Left lung (tissue), 14 donors: ENCODE data around the gene DCTPP1. TPM values are rescaled to one million over a fixed set of nuclear protein-coding genes. Genes with fewer than 3 reads are reported as not detected.
"Not testable (repeated sequence)": the region's sequence is repeated elsewhere in the genome, so short reads cannot be mapped to it uniquely, and the experiment has no call there.

Experiments used
- ATAC-seq: fragments of 200-7000 bp; cut with Tn5 transposase; one replicate; pipeline ENCODE4 v1.9.1; 2020; ENCODE audit warnings: moderate library complexity
- DNase-seq, 4 donors: peaks; one replicate each; pipeline ENCODE4 v3.0.0-alpha.2; 2013 to 2020
- H3K27ac ChIP-seq, 2 donors: fragments of 200-600 bp; sonication (generic) in 1 of 2; one replicate each; pipeline versions ENCODE4 v1.5.0 to v1.8.0; 2020 to 2021
- H3K27me3 ChIP-seq, 2 donors: fragments of 200-600 bp; sonication (generic) in 1 of 2; one replicate each; pipeline versions ENCODE4 v1.5.0 to v1.8.0; 2020 to 2021
- H3K36me3 ChIP-seq, 2 donors: fragments of 200-600 bp; sonication (generic) in 1 of 2; one replicate each; pipeline versions ENCODE4 v1.5.0 to v1.8.0; 2020 to 2021
- H3K4me1 ChIP-seq, 2 donors: fragments of 200-600 bp; one replicate each; pipeline ENCODE4 v1.8.0; 2021
- H3K4me3 ChIP-seq, 2 donors: fragments of 200-600 bp; sonication (generic) in 1 of 2; one replicate each; pipeline versions ENCODE4 v1.5.0 to v1.8.0; 2020 to 2021; ENCODE audit warnings: mild to moderate bottlenecking in 1 of 2
- H3K9me3 ChIP-seq, 2 donors: fragments of 200-600 bp; sonication (generic) in 1 of 2; one replicate each; pipeline versions ENCODE4 v1.5.0 to v1.8.0; 2020 to 2021
- CTCF ChIP-seq, 2 donors: fragments of 200-600 bp; sonication (generic) in 1 of 2; IDR thresholded peaks; one replicate each; pipeline versions ENCODE4 v1.5.0 to v1.8.0; 2021; ENCODE audit warnings: antibody characterized with exemption in 2 of 2
- intact Hi-C, 2 donors: fragments of 100-400 bp; cut with DNase I; formaldehyde crosslinking; loops; one replicate each; pipeline versions ENCODE4 v1.11.2 to v1.14.2; 2022
- long read RNA-seq, 12 donors: library from polyadenylated mRNA in 2 of 12; unstranded in 2 of 12; transcript quantifications; one replicate each; pipeline ENCODE4 v2.0.0 and lab custom pipeline, GENCODE V29; 2019 to 2026
- polyA plus RNA-seq, 6 donors: library from polyadenylated mRNA; unstranded; fragments of 120-200 nt; gene quantifications; one replicate each; pipeline ENCODE4 v1.2.1, GENCODE V29; 2013; ENCODE audit not compliant: insufficient read length in 6 of 6
- total RNA-seq, 2 donors: library from RNA; stranded (reverse); fragmentation: NEBNext Ultra II Directional; extraction: Animal tissue kit (Norgen Biotek cat#: 25700); gene quantifications; one replicate each; pipeline ENCODE4 v1.2.1, GENCODE V29; 2021
- donor health status: DM: no; HTN: yes; CAD: no.
- donor health status: DM: no; HTN: no; CAD: no.

Gene DCTPP1
- total RNA-seq (10 to 100 TPM; 26.2 to 37.4 TPM), polyA plus RNA-seq (10 to 100 TPM; 35.5 to 49.3 (median 38.0) TPM)
- long read RNA-seq, donor 1, transcript DCTPP1-204 (2 exons, 853 nt) = minor isoform, 6 of 52 reads
- long read RNA-seq, donor 1, transcript DCTPP1-201 (3 exons, 1,222 nt) = major isoform, 46 of 52 reads
- long read RNA-seq, donor 1, partial matches to known transcripts = 0 of 52 reads
- long read RNA-seq, donor 1, other reads (novel, unspliced or antisense) = 0 of 52 reads
- long read RNA-seq, donor 2, transcript DCTPP1-201 (3 exons, 1,222 nt) = major isoform, 45 of 49 reads
- long read RNA-seq, donor 2, partial matches to known transcripts = 0 of 49 reads
- long read RNA-seq, donor 2, other reads (novel, unspliced or antisense) = 0 of 49 reads
- long read RNA-seq, donor 3, transcript DCTPP1-201 (3 exons, 1,222 nt) = major isoform, 49 of 49 reads
- long read RNA-seq, donor 3, partial matches to known transcripts = 0 of 49 reads
- long read RNA-seq, donor 3, other reads (novel, unspliced or antisense) = 0 of 49 reads
- long read RNA-seq, donor 4, transcript DCTPP1-201 (3 exons, 1,222 nt) = major isoform, 47 of 55 reads
- long read RNA-seq, donor 4, partial matches to known transcripts = 0 of 55 reads
- long read RNA-seq, donor 4, other reads (novel, unspliced or antisense) = 4 of 55 reads
- long read RNA-seq, donor 5, transcript DCTPP1-204 (2 exons, 853 nt) = minor isoform, 7 of 47 reads
- long read RNA-seq, donor 5, transcript DCTPP1-201 (3 exons, 1,222 nt) = major isoform, 40 of 47 reads
- long read RNA-seq, donor 5, partial matches to known transcripts = 0 of 47 reads
- long read RNA-seq, donor 5, other reads (novel, unspliced or antisense) = 0 of 47 reads
- long read RNA-seq, donor 6, transcript DCTPP1-204 (2 exons, 853 nt) = minor isoform, 8 of 61 reads
- long read RNA-seq, donor 6, transcript DCTPP1-201 (3 exons, 1,222 nt) = major isoform, 53 of 61 reads
- long read RNA-seq, donor 6, partial matches to known transcripts = 0 of 61 reads
- long read RNA-seq, donor 6, other reads (novel, unspliced or antisense) = 0 of 61 reads
- long read RNA-seq, donor 7, transcript DCTPP1-201 (3 exons, 1,222 nt) = major isoform, 26 of 29 reads
- long read RNA-seq, donor 7, partial matches to known transcripts = 0 of 29 reads
- long read RNA-seq, donor 7, other reads (novel, unspliced or antisense) = 0 of 29 reads
- long read RNA-seq, donor 8, transcript DCTPP1-201 (3 exons, 1,222 nt) = major isoform, 35 of 39 reads
- long read RNA-seq, donor 8, partial matches to known transcripts = 0 of 39 reads
- long read RNA-seq, donor 8, other reads (novel, unspliced or antisense) = 0 of 39 reads
- long read RNA-seq, donor 9, partial matches to known transcripts = 0 of 1 reads
- long read RNA-seq, donor 9, other reads (novel, unspliced or antisense) = 0 of 1 reads
- long read RNA-seq, donor 10, transcript DCTPP1-201 (3 exons, 1,222 nt) = major isoform, 72 of 77 reads
- long read RNA-seq, donor 10, partial matches to known transcripts = 0 of 77 reads
- long read RNA-seq, donor 10, other reads (novel, unspliced or antisense) = 2 of 77 reads
- long read RNA-seq, donor 11 = 0 reads
- long read RNA-seq, donor 12, transcript DCTPP1-201 (3 exons, 1,222 nt) = major isoform, 23 of 27 reads
- long read RNA-seq, donor 12, partial matches to known transcripts = 0 of 27 reads
- long read RNA-seq, donor 12, other reads (novel, unspliced or antisense) = 0 of 27 reads

- ATAC-seq (peak; percentile 98), DNase-seq (peak; percentile 91 to 96 (median 94))
- Histone ChIP-seq H3K4me1 (peaks cover 0 to 27% of the 10 kb centered on the region in 2 donors), H3K4me3 (peak within 1 kb of the TSS; percentile 58 to 79), H3K27ac (peak within 1 kb of the TSS; percentile 37 to 71), H3K9me3 (no peaks in the 10 kb centered on the region), H3K27me3 (no peaks in the 10 kb centered on the region), H3K36me3 (peaks cover 0 to 28% of the 10 kb centered on the region in 2 donors)
- TF ChIP-seq CTCF (IDR thresholded peaks at IDR 0.05) = peak; percentile 63 to 82
- intact Hi-C loops = no loop called here
Measured at GRCh38 chr16:30429678-30430427, at the start of gene DCTPP1. TSS of gene DCTPP1 (minus strand) at chr16:30430030. CDS start at chr16:30429980, 50 bp downstream.

- H3K9me3 ChIP-seq = no peaks in the 10 kb centered on the region
- H3K4me1 ChIP-seq = peaks cover 0 to 13% of the 10 kb centered on the region in 2 donors
- no peak for TF ChIP-seq CTCF (IDR thresholded peaks at IDR 0.05)
- intact Hi-C loops = no loop called here
- H3K27me3 ChIP-seq = peaks cover 0 to 25% of the 10 kb centered on the region in 2 donors
- ATAC-seq (no peak), DNase-seq (no peak)
- no peak overlapping the region for H3K4me3 ChIP-seq
- H3K27ac ChIP-seq = no peak overlapping the region
- peaks cover 0 to 50% of the 10 kb centered on the region in 2 donors for H3K36me3 ChIP-seq
Measured at GRCh38 chr16:30478766-30479478, 49.1 kb upstream of the DCTPP1 start.

DNA sequence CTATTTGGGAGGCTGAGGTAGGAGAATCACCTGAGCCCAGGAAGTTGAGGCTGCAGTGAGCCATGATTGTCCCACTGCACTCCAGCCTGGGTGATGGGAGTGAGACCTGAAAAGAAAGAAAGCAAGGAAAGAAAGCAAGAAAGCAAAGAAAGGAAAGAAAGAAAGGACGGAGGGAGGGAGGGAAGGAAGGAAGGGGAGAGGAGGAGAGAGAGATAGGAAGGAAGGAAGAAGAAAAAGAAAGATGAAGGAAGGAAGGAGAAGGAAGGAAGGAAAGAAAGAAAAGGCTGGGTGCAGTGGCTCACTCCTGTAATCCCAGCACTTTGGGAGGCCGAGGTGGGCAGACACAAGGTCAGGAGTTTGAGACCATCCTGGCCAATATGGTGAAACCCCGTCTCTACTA lies 47.9 kb upstream of the DCTPP1 start:
- H3K4me3 ChIP-seq, intact Hi-C loops, H3K27ac ChIP-seq, H3K9me3 ChIP-seq, ATAC-seq, DNase-seq: not testable (repeated sequence)
- Histone ChIP-seq H3K4me1 (peaks cover 0 to 23% of the 10 kb centered on the region in 2 donors), H3K36me3 (peaks cover 0 to 39% of the 10 kb centered on the region in 2 donors), H3K27me3 (peaks cover 0 to 36% of the 10 kb centered on the region in 2 donors)

- Histone ChIP-seq H3K4me1 (peaks cover 0 to 29% of the 10 kb centered on the region in 2 donors), H3K27me3 (peaks cover 0 to 44% of the 10 kb centered on the region in 2 donors), H3K9me3 (no peaks in the 10 kb centered on the region), H3K27ac (no peak overlapping the region), H3K36me3 (peaks cover 0 to 31% of the 10 kb centered on the region in 2 donors), H3K4me3 (no peak overlapping the region)
- no peak for ATAC-seq
- no peak for TF ChIP-seq CTCF (IDR thresholded peaks at IDR 0.05)
- no peak for DNase-seq
- intact Hi-C loops = no loop called here
Measured at GRCh38 chr16:30476991-30477390, 47.2 kb upstream of the DCTPP1 start.
